ENCODE results near the gene GNG7. TPM values are rescaled to one million over a fixed set of nuclear protein-coding genes. Genes with fewer than 3 reads are reported as not detected.
"Not testable (repeated sequence)": the region's sequence is repeated elsewhere in the genome, so short reads cannot be mapped to it uniquely, and the experiment has no call there.

Gene GNG7
- total RNA-seq, 4 donors from 2014 or later = 4.7 to 15.6 (median 9.2) TPM

GRCh38 chr19:2574478-2574931 lies 128.0 kb downstream of the GNG7 start:
- no peaks in the 10 kb centered on the region for H3K27me3 ChIP-seq
- no peaks in the 10 kb centered on the region for H3K9me3 ChIP-seq
- no peaks in the 10 kb centered on the region for H3K36me3 ChIP-seq
- no peak for ATAC-seq
- H3K4me3 ChIP-seq = no peak overlapping the region
- TF ChIP-seq EP300 (IDR thresholded peaks at IDR 0.05) (no peak), POLR2A (IDR thresholded peaks at IDR 0.05) (no peak), CTCF (IDR thresholded peaks at IDR 0.05) (no peak), POLR2AphosphoS5 (IDR thresholded peaks at IDR 0.05) (no peak)
- WGBS, 2 donors (ENCODE audit: low coverage in 1 of 2) = 93 to 100% methylated on average over 3 to 12 of the region's 15 CpGs
- H3K4me1 ChIP-seq = peaks cover 3 to 38% (median 9%) of the 10 kb centered on the region in 3 donors
- H3K27ac ChIP-seq = no peak overlapping the region

- no peaks in the 10 kb centered on the region for H3K36me3 ChIP-seq
- peaks cover 3 to 32% (median 8%) of the 10 kb centered on the region in 3 donors for H3K4me1 ChIP-seq
- no peaks in the 10 kb centered on the region for H3K27me3 ChIP-seq
- no peak overlapping the region for H3K27ac ChIP-seq
- 87 to 100% methylated on average over 1 to 10 of the region's 19 CpGs for WGBS, 2 donors (ENCODE audit: low coverage in 1 of 2)
- no peak overlapping the region for H3K4me3 ChIP-seq
- TF ChIP-seq POLR2AphosphoS5 (IDR thresholded peaks at IDR 0.05) (no peak), POLR2A (IDR thresholded peaks at IDR 0.05) (no peak), CTCF (IDR thresholded peaks at IDR 0.05) (no peak), EP300 (IDR thresholded peaks at IDR 0.05) (no peak)
- H3K9me3 ChIP-seq = no peaks in the 10 kb centered on the region
- no peak for ATAC-seq
Observed at GRCh38 chr19:2573916-2574315, 128.6 kb downstream of the GNG7 start.

GRCh38 chr19:2572152-2572551 lies 130.3 kb downstream of the GNG7 start:
- H3K27ac ChIP-seq, H3K9me3 ChIP-seq, H3K36me3 ChIP-seq, H3K4me3 ChIP-seq, ATAC-seq, H3K27me3 ChIP-seq: not testable (repeated sequence)
- 82 to 100% methylated on average over 2 to 11 of the region's 12 CpGs for WGBS, 2 donors (ENCODE audit: low coverage in 1 of 2)
- H3K4me1 ChIP-seq = peaks cover 0 to 17% (median 0%) of the 10 kb centered on the region in 3 donors

- 80 to 100% methylated on average over 2 to 16 of the region's 21 CpGs for WGBS, 2 donors (ENCODE audit: low coverage in 1 of 2)
- Histone ChIP-seq H3K9me3 (no peaks in the 10 kb centered on the region), H3K36me3 (no peaks in the 10 kb centered on the region), H3K27me3 (no peaks in the 10 kb centered on the region), H3K27ac (no peak overlapping the region), H3K4me1 (no peaks in the 10 kb centered on the region), H3K4me3 (no peak overlapping the region)
- TF ChIP-seq CTCF (IDR thresholded peaks at IDR 0.05) (no peak), EP300 (IDR thresholded peaks at IDR 0.05) (no peak), POLR2A (IDR thresholded peaks at IDR 0.05) (no peak), POLR2AphosphoS5 (IDR thresholded peaks at IDR 0.05) (no peak)
- ATAC-seq = no peak
Observed at GRCh38 chr19:2569596-2570465, 132.7 kb downstream of the GNG7 start.

GRCh38 chr19:2567996-2568395 lies 134.5 kb downstream of the GNG7 start:
- Histone ChIP-seq H3K27ac (peak overlapping the region in 1 of 4 donors; percentile 38), H3K4me3 (no peak overlapping the region), H3K27me3 (no peaks in the 10 kb centered on the region), H3K36me3 (no peaks in the 10 kb centered on the region), H3K9me3 (no peaks in the 10 kb centered on the region), H3K4me1 (no peaks in the 10 kb centered on the region)
- no peak for ATAC-seq
- TF ChIP-seq POLR2A (IDR thresholded peaks at IDR 0.05) (no peak), CTCF (IDR thresholded peaks at IDR 0.05) (no peak), EP300 (IDR thresholded peaks at IDR 0.05) (no peak), POLR2AphosphoS5 (IDR thresholded peaks at IDR 0.05) (no peak)
- WGBS, 2 donors (ENCODE audit: low coverage in 1 of 2) = 58 to 78% methylated on average over 4 to 6 of the region's 6 CpGs
